Mesenchymal stem cell (in vitro differentiated cells and primary cell): ENCODE results near the gene EVI5L.

Source experiments
- DNase-seq: peaks from one replicate; pipeline ENCODE4 v3.0.0-alpha.2; 2013
- H2AFZ ChIP-seq: one replicate; pipeline ENCODE4 v1.6.1; 2013; ENCODE audit warnings: low read depth, mild to moderate bottlenecking, control low read depth, inconsistent platforms, low read length, moderate library complexity
- H2AK5ac ChIP-seq: 2 replicates; pipeline ENCODE4 v1.6.1; 2013; ENCODE audit warnings: low read length, moderate library complexity, mild to moderate bottlenecking, inconsistent platforms; ENCODE audit not compliant: severe bottlenecking
- H2BK120ac ChIP-seq: one replicate; pipeline ENCODE4 v1.6.1; 2013; ENCODE audit warnings: low read depth, mild to moderate bottlenecking, inconsistent platforms, low read length, moderate library complexity
- H2BK12ac ChIP-seq, 2 experiments: one replicate each; pipeline ENCODE4 v1.6.1; 2013; ENCODE audit warnings: inconsistent platforms in 2 of 2, low read length in 2 of 2, mild to moderate bottlenecking in 2 of 2, moderate library complexity in 2 of 2, control low read depth in 1 of 2
- H2BK15ac ChIP-seq: one replicate; pipeline ENCODE4 v1.6.1; 2013; ENCODE audit warnings: mild to moderate bottlenecking, low read depth, inconsistent platforms; ENCODE audit not compliant: poor library complexity, severe bottlenecking
- H2BK5ac ChIP-seq: 2 replicates; pipeline ENCODE4 v1.6.1; 2013; ENCODE audit warnings: low read depth, mild to moderate bottlenecking, low read length, control low read depth, inconsistent platforms; ENCODE audit not compliant: poor library complexity, severe bottlenecking
- H3K14ac ChIP-seq, 2 experiments: one replicate each; pipeline ENCODE4 v1.6.1; 2013; ENCODE audit warnings: inconsistent platforms in 2 of 2, low read length in 2 of 2, control low read depth in 1 of 2, mild to moderate bottlenecking in 1 of 2, moderate library complexity in 1 of 2
- H3K18ac ChIP-seq, 2 experiments: one replicate each; pipeline ENCODE4 v1.6.1; 2013; ENCODE audit warnings: inconsistent platforms in 2 of 2, low read length in 2 of 2, control low read depth in 1 of 2, low read depth in 1 of 2, mild to moderate bottlenecking in 1 of 2
- H3K23ac ChIP-seq, 2 experiments: one replicate each; pipeline ENCODE4 v1.6.1; 2013; ENCODE audit warnings: inconsistent platforms in 2 of 2, low read length in 2 of 2, mild to moderate bottlenecking in 2 of 2, moderate library complexity in 2 of 2, control low read depth in 1 of 2
- H3K27ac ChIP-seq: 2 replicates; pipeline ENCODE4 v1.5.1; 2013; ENCODE audit warnings: mild to moderate bottlenecking, moderate library complexity, low read length, control low read depth, inconsistent platforms; ENCODE audit not compliant: poor library complexity, severe bottlenecking
- H3K27me3 ChIP-seq, 2 experiments: 2 replicates each; pipeline versions ENCODE4 v1.6.1 to v1.7.0; 2013; ENCODE audit warnings: low read length in 2 of 2, mild to moderate bottlenecking in 2 of 2, moderate library complexity in 2 of 2, control low read depth in 1 of 2, inconsistent platforms in 1 of 2; ENCODE audit not compliant: control insufficient read depth in 1 of 2, insufficient read depth in 1 of 2
- H3K36me3 ChIP-seq, 2 experiments: 2 replicates each; pipeline versions ENCODE4 v1.6.1 to v1.7.0; 2013; ENCODE audit warnings: low read length in 2 of 2, control low read depth in 1 of 2, inconsistent platforms in 1 of 2, low read depth in 1 of 2, mild to moderate bottlenecking in 1 of 2; ENCODE audit not compliant: insufficient read depth in 2 of 2, control insufficient read depth in 1 of 2
- H3K4ac ChIP-seq, 2 experiments: one replicate each; pipeline ENCODE4 v1.6.1; 2013; ENCODE audit warnings: inconsistent platforms in 2 of 2, low read length in 2 of 2, mild to moderate bottlenecking in 2 of 2, moderate library complexity in 2 of 2, control low read depth in 1 of 2, low read depth in 1 of 2
- H3K4me1 ChIP-seq: 2 replicates; pipeline ENCODE4 v1.6.1; 2013; ENCODE audit warnings: low read depth, low read length, control low read depth; ENCODE audit not compliant: control insufficient read depth, insufficient read depth
- H3K4me2 ChIP-seq: 2 replicates; pipeline ENCODE4 v1.6.1; 2013; ENCODE audit warnings: low read length, mild to moderate bottlenecking, inconsistent platforms; ENCODE audit not compliant: poor library complexity, severe bottlenecking
- H3K4me3 ChIP-seq, 2 experiments: 2 replicates each; pipeline versions ENCODE4 v1.5.1 to v1.7.0; 2013; ENCODE audit warnings: low read length in 2 of 2, mild to moderate bottlenecking in 2 of 2, control low read depth in 1 of 2, low read depth in 1 of 2; ENCODE audit not compliant: insufficient read depth in 1 of 2
- H3K79me1 ChIP-seq: replicated peaks from 2 replicates; pipeline ENCODE4 v1.6.1; 2013; ENCODE audit warnings: mild to moderate bottlenecking, control low read depth, low read length, inconsistent platforms; ENCODE audit not compliant: poor library complexity, severe bottlenecking
- H3K9ac ChIP-seq: 2 replicates; pipeline ENCODE4 v1.7.0; 2013; ENCODE audit warnings: mild to moderate bottlenecking, low read length, moderate library complexity
- H3K9me3 ChIP-seq: 2 replicates; pipeline ENCODE4 v1.7.0; 2013; ENCODE audit warnings: mild to moderate bottlenecking, low read length; ENCODE audit not compliant: control insufficient read depth
- H4K8ac ChIP-seq: one replicate; pipeline ENCODE4 v1.6.1; 2013; ENCODE audit warnings: inconsistent platforms, mild to moderate bottlenecking, low read length, moderate library complexity
- H4K91ac ChIP-seq: one replicate; pipeline ENCODE4 v1.6.1; 2013; ENCODE audit warnings: mild to moderate bottlenecking, low read length, inconsistent platforms
- whole genome bisulfite sequencing: methylation state at CpG from one replicate; pipeline ENCODE4 v1.1.7; 2013; ENCODE audit warnings: mixed read lengths; 5-methylcytosine and 5-hydroxymethylcytosine counted together

Gene EVI5L

GRCh38 chr19:7910321-7911161, 80.5 kb downstream of the EVI5L start:
- Histone ChIP-seq H3K36me3 (peaks cover 38 to 86% of the 10 kb centered on the region in 2 experiments), H2AFZ (no peak overlapping the region), H2AK5ac (no peak overlapping the region), H3K9ac (no peak overlapping the region), H2BK120ac (no peak overlapping the region), H3K27me3 (peaks cover 9 to 10% of the 10 kb centered on the region in 2 experiments), H3K27ac (no peak overlapping the region), H3K4ac (no peak overlapping the region), H3K23ac (no peak overlapping the region), H3K4me2 (no peak overlapping the region), H3K4me3 (no peak overlapping the region), H3K4me1 (peaks cover 24% of the 10 kb centered on the region), H2BK15ac (no peak overlapping the region), H3K18ac (no peak overlapping the region), H3K9me3 (no peaks in the 10 kb centered on the region), H3K14ac (no peak overlapping the region), H4K91ac (no peak overlapping the region), H3K79me1 (peaks cover 39% of the 10 kb centered on the region), H4K8ac (no peak overlapping the region), H2BK5ac (no peak overlapping the region), H2BK12ac (no peak overlapping the region)
- no peak for DNase-seq
- WGBS = 98% methylated on average over 54 of the region's 54 CpGs

- H3K4me1 ChIP-seq = peaks cover 28% of the 10 kb centered on the region
- H3K9me3 ChIP-seq = no peaks in the 10 kb centered on the region
- peaks cover 15 to 17% of the 10 kb centered on the region in 2 experiments for H3K27me3 ChIP-seq
- H3K4ac ChIP-seq = no peak overlapping the region
- H3K23ac ChIP-seq = no peak overlapping the region
- H3K4me3 ChIP-seq = no peak overlapping the region
- H3K27ac ChIP-seq = no peak overlapping the region
- no peak overlapping the region for H2AFZ ChIP-seq
- H3K79me1 ChIP-seq = peaks cover 34% of the 10 kb centered on the region
- no peak overlapping the region for H3K4me2 ChIP-seq
- DNase-seq = no peak
- no peak overlapping the region for H2BK120ac ChIP-seq
- H3K18ac ChIP-seq = no peak overlapping the region
- WGBS = 97% methylated on average over 18 of the region's 18 CpGs
- no peak overlapping the region for H2BK15ac ChIP-seq
- no peak overlapping the region for H2BK5ac ChIP-seq
- peaks cover 34 to 77% of the 10 kb centered on the region in 2 experiments for H3K36me3 ChIP-seq
- no peak overlapping the region for H3K9ac ChIP-seq
- H2BK12ac ChIP-seq = no peak overlapping the region
- H3K14ac ChIP-seq = no peak overlapping the region
- H4K8ac ChIP-seq = no peak overlapping the region
- no peak overlapping the region for H4K91ac ChIP-seq
- H2AK5ac ChIP-seq = no peak overlapping the region
Measured at GRCh38 chr19:7911508-7912143, 81.6 kb downstream of the EVI5L start.

DNA sequence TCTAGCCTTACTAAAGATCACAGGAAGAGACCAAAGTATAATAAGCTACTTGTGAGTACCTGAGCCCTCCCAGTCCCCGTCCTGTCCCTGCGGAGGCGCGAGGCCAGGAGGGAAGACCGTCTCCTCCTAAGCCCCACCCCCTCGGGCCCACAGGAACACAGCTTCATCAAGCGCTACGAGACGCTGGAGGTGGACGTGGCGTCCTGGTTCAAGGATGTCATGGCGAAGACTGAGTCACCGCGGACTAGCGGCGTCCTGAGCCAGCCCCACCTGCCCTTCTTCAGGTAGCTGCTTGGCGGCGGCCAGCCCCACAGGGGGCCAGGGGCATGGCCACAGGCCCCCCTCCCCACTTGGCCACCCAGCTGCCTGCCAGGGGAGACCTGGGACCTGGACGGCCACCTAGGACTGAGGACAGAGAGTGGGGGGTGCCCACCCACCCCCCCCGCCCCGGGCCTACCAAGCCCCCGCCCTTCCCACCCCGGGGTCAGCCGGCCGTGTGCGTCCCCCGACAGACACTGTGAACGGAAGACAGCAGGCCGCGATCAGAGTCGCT, 82.2 kb downstream of the EVI5L start:
- Histone ChIP-seq H2AFZ (no peak overlapping the region), H2BK12ac (no peak overlapping the region), H2BK120ac (no peak overlapping the region), H3K4me2 (no peak overlapping the region), H3K9me3 (no peaks in the 10 kb centered on the region), H2BK5ac (no peak overlapping the region), H3K27me3 (peaks cover 19 to 21% of the 10 kb centered on the region in 2 experiments), H4K91ac (no peak overlapping the region), H3K9ac (no peak overlapping the region), H3K23ac (no peak overlapping the region), H3K18ac (no peak overlapping the region), H3K79me1 (peaks cover 32% of the 10 kb centered on the region), H2BK15ac (no peak overlapping the region), H3K14ac (no peak overlapping the region), H4K8ac (no peak overlapping the region), H3K4me1 (peaks cover 29% of the 10 kb centered on the region), H3K4ac (no peak overlapping the region), H2AK5ac (no peak overlapping the region), H3K4me3 (no peak overlapping the region), H3K27ac (no peak overlapping the region), H3K36me3 (peaks cover 33 to 74% of the 10 kb centered on the region in 2 experiments)
- WGBS = 94% methylated on average over 28 of the region's 31 CpGs
- no peak for DNase-seq
